HFFc6 (cell line): ENCODE data around the gene ZNF441. TPM values are rescaled to one million over a fixed set of nuclear protein-coding genes. Genes with fewer than 3 reads are reported as not detected.

Source experiments
- DNase-seq: peaks from one replicate; pipeline ENCODE4 v3.0.0-alpha.2; 2018
- H3K27ac Mint-ChIP-seq: 2 replicates; pipeline ENCODE4 v1.8.0; 2020; ENCODE audit warnings: mild to moderate bottlenecking, mixed read lengths
- H3K27me3 Mint-ChIP-seq: 2 replicates; pipeline ENCODE4 v1.8.0; 2021; ENCODE audit warnings: mild to moderate bottlenecking, moderate library complexity, mixed read lengths; ENCODE audit not compliant: insufficient read depth
- H3K36me3 Mint-ChIP-seq: 2 replicates; pipeline ENCODE4 v1.8.0; 2021; ENCODE audit warnings: low read depth, mixed read lengths
- H3K4me1 Mint-ChIP-seq: 2 replicates; pipeline ENCODE4 v1.8.0; 2020; ENCODE audit warnings: low read depth, mixed read lengths
- H3K4me3 Mint-ChIP-seq: 2 replicates; pipeline ENCODE4 v1.8.0; 2020; ENCODE audit warnings: mild to moderate bottlenecking, moderate library complexity, mixed read lengths
- H3K9me3 Mint-ChIP-seq: 2 replicates; pipeline ENCODE4 v1.8.0; 2020; ENCODE audit warnings: mild to moderate bottlenecking, mixed read lengths
- total RNA-seq, 6 experiments: library from RNA; stranded (reverse); fragmentation: NEBNext Ultra II Directional; extraction: Animal tissue kit (Norgen Biotek cat#: 25700); gene quantifications; 2 replicates in 1 of 6; 3 replicates in 5 of 6; pipeline ENCODE4 v1.2.3, GENCODE V29; 2021
- TF ChIP-seq, protein P1 (sequence below): fragments of 200-600 bp; sonication (generic); IDR thresholded peaks from 2 replicates; pipeline ENCODE4 v1.5.0; 2021; ENCODE audit warnings: antibody characterized with exemption, mild to moderate bottlenecking

The ZNF441 gene
- total RNA-seq, 6 experiments from 2014 or later = 4.0 to 5.4 (median 4.7) TPM

DNA sequence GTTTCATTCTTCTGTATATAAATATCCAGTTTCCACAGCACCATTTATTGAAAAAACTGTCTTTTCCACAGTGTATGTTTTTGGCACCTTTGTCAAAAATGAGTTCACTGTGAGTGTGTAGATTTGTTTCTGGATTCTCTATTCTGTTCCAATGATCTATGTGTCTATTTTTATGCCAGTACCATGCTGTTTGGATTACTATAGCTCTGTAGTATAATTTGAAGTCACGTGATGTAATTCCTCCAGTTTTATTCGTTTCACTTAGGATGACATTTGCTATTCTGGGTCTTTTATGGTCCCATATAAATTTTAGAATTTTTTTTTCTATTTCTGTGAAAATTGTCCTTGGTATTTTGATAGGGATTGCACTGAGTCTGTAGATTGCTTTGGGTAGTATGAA, 17.0 kb upstream of the ZNF441 start:
- no peak overlapping the region for H3K4me3 Mint-ChIP-seq
- no peaks in the 10 kb centered on the region; the same call in 1 of the 2 replicates for H3K27me3 Mint-ChIP-seq
- TF ChIP-seq, protein P1, sequence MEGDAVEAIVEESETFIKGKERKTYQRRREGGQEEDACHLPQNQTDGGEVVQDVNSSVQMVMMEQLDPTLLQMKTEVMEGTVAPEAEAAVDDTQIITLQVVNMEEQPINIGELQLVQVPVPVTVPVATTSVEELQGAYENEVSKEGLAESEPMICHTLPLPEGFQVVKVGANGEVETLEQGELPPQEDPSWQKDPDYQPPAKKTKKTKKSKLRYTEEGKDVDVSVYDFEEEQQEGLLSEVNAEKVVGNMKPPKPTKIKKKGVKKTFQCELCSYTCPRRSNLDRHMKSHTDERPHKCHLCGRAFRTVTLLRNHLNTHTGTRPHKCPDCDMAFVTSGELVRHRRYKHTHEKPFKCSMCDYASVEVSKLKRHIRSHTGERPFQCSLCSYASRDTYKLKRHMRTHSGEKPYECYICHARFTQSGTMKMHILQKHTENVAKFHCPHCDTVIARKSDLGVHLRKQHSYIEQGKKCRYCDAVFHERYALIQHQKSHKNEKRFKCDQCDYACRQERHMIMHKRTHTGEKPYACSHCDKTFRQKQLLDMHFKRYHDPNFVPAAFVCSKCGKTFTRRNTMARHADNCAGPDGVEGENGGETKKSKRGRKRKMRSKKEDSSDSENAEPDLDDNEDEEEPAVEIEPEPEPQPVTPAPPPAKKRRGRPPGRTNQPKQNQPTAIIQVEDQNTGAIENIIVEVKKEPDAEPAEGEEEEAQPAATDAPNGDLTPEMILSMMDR = no peak
- H3K9me3 Mint-ChIP-seq = peaks cover 46% of the 10 kb centered on the region
- peaks cover 15% of the 10 kb centered on the region for H3K36me3 Mint-ChIP-seq
- H3K4me1 Mint-ChIP-seq = no peaks in the 10 kb centered on the region
- DNase-seq = no peak
- no peak overlapping the region for H3K27ac Mint-ChIP-seq

DNA sequence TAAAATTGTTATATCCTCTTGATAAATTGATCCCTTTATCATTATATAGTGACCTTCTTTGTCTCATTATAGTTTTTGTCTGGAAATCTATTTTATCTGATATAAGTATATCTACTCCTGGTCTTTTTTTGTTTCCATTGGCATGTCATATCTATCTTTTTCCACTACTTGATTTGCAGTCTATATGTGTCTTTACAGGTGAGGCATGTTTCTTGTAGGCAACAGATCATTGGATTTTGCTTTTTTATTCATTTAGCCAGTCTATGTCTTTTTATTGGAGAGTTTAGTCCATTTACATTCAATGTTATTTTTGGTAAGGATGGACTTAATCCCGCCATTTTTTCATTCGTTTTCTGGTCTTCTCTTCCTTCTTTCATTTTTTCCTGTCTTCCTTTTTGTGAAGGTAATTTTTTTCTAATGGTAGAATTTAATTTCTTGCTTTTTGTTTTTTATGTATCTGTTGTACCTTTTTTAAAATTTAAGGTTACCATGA, 14.5 kb upstream of the ZNF441 start:
- Mint-ChIP-seq H3K4me1 (no peaks in the 10 kb centered on the region), H3K9me3 (peaks cover 62% of the 10 kb centered on the region), H3K27ac (no peak overlapping the region), H3K27me3 (peaks cover 2% of the 10 kb centered on the region; the same call in 1 of the 2 replicates), H3K4me3 (no peak overlapping the region), H3K36me3 (peaks cover 25% of the 10 kb centered on the region)
- TF ChIP-seq, protein P1 = no peak
- DNase-seq = no peak

DNA sequence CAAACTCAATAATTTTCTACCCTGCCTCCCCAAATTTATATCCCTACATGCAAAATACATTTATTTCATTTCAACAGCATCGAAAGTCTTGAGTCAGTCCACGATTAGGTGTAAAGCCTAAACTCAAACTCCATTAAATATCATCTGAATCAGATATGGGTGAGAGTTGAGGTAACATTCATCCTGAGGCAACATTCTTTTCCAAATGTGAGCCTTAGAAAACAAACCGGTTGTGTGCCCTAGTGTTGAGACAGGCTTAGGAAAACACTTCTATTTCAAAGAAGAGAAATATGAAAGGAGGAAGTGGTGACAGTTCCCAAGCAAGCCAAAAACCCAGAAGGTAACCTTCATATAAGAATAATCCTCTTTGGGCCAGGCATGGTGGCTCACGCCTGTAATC, 12.1 kb upstream of the ZNF441 start:
- Mint-ChIP-seq H3K9me3 (peaks cover 50% of the 10 kb centered on the region), H3K4me3 (no peak overlapping the region)

DNA sequence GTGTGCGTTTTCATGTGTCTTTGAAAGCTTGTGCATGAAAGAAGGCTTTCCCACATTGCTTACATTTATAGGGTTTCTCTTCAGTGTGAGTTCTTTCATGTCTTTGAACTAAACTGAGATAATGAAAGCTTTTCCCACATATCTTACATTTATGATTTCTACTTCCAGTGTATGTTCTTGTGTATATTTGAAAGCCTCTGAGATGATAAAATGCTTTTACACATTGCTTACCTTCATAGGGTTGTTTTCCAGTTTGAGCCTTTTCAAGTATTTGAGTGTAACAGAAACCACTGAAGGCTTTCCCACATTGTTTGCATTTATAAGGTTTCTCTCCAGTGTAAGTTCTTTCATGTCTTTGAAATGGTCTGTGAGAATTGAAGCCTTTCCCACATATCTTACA, 9.8 kb upstream of the ZNF441 start:
- Mint-ChIP-seq H3K36me3 (peaks cover 15% of the 10 kb centered on the region), H3K4me1 (no peaks in the 10 kb centered on the region), H3K27ac (no peak overlapping the region), H3K4me3 (no peak overlapping the region), H3K9me3 (peaks cover 34% of the 10 kb centered on the region), H3K27me3 (peaks cover 6% of the 10 kb centered on the region; the same call in 1 of the 2 replicates)
- DNase-seq = no peak
- TF ChIP-seq, protein P1 = no peak

More for the DNA sequence above, 12.1 kb upstream of the ZNF441 start:
- no peak for DNase-seq
- TF ChIP-seq, protein P1 = no peak
- Mint-ChIP-seq H3K27ac (no peak overlapping the region), H3K27me3 (peaks cover 2% of the 10 kb centered on the region; the same call in 1 of the 2 replicates), H3K36me3 (peaks cover 15% of the 10 kb centered on the region), H3K4me1 (no peaks in the 10 kb centered on the region)

DNA sequence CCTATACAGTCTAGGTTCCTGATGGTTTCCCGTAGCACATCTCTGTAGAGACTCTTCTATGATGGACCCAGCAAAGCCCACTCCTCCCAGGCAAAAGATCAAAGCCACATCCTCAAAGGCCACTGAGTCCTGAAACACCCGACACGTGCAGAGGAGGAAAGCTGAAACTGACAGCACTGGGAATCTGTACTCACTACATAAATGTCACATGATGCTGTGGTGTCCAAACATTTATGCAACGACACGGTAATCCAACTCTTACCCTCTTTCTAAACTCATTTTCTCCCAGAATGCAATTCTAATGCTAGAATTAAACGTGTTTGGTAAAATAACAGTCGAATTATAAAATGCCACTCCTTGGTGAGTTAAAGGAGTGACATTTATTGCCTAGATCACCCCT, 7.0 kb upstream of the ZNF441 start:
- peaks cover 15% of the 10 kb centered on the region for H3K36me3 Mint-ChIP-seq

More for the DNA sequence above, 7.0 kb upstream of the ZNF441 start:
- Mint-ChIP-seq H3K9me3 (peaks cover 32% of the 10 kb centered on the region), H3K4me3 (no peak overlapping the region), H3K4me1 (no peaks in the 10 kb centered on the region), H3K27me3 (peaks cover 6% of the 10 kb centered on the region), H3K27ac (no peak overlapping the region)
- no peak for DNase-seq
- TF ChIP-seq, protein P1 = no peak
